LNCaP clone FGC (cell line): ENCODE measurements around the gene SCO2.

ENCODE experiments used
- DNase-seq: peaks from one replicate; pipeline ENCODE4 v3.0.0-alpha.2; 2011; ENCODE audit warnings: low read depth
- H3K4me3 ChIP-seq: 2 replicates; pipeline ENCODE4 v1.5.1; 2011; ENCODE audit warnings: mild to moderate bottlenecking, low read depth, low read length, control low read depth
- TF ChIP-seq, protein P1 (sequence below): IDR thresholded peaks from 2 replicates; pipeline ENCODE4 v1.5.1; 2012; ENCODE audit warnings: mild to moderate bottlenecking; ENCODE audit not compliant: control insufficient read depth, insufficient read depth; ENCODE audit errors: extremely low read depth

SCO2 gene

GRCh38 chr22:50489363-50490243 is 35.8 kb downstream of the SCO2 start:
- TF ChIP-seq, protein P1, sequence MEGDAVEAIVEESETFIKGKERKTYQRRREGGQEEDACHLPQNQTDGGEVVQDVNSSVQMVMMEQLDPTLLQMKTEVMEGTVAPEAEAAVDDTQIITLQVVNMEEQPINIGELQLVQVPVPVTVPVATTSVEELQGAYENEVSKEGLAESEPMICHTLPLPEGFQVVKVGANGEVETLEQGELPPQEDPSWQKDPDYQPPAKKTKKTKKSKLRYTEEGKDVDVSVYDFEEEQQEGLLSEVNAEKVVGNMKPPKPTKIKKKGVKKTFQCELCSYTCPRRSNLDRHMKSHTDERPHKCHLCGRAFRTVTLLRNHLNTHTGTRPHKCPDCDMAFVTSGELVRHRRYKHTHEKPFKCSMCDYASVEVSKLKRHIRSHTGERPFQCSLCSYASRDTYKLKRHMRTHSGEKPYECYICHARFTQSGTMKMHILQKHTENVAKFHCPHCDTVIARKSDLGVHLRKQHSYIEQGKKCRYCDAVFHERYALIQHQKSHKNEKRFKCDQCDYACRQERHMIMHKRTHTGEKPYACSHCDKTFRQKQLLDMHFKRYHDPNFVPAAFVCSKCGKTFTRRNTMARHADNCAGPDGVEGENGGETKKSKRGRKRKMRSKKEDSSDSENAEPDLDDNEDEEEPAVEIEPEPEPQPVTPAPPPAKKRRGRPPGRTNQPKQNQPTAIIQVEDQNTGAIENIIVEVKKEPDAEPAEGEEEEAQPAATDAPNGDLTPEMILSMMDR = no peak
- DNase-seq = no peak
- no peak overlapping the region for H3K4me3 ChIP-seq

DNA sequence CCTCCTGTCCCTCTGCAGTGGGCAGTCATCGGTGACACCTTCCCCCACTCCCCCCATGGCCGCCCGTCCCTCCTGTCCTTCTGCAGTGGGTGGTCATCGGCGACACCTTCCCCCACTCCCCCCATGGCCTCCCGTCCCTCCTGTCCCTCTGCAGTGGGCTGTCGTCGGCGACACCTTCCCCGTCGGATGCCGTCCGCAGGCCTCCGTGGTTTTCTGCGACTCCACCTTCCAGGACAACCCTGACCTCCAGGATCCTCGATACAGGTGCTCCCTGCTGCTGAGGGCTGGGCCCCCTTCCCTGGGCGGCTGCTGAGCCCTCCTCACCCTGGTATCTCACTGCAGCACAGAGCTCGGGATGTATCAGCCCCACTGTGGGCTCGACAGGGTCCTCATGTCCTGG is 36.5 kb downstream of the SCO2 start:
- H3K4me3 ChIP-seq = no peak overlapping the region
- DNase-seq = no peak
- TF ChIP-seq, protein P1 = no peak

DNA sequence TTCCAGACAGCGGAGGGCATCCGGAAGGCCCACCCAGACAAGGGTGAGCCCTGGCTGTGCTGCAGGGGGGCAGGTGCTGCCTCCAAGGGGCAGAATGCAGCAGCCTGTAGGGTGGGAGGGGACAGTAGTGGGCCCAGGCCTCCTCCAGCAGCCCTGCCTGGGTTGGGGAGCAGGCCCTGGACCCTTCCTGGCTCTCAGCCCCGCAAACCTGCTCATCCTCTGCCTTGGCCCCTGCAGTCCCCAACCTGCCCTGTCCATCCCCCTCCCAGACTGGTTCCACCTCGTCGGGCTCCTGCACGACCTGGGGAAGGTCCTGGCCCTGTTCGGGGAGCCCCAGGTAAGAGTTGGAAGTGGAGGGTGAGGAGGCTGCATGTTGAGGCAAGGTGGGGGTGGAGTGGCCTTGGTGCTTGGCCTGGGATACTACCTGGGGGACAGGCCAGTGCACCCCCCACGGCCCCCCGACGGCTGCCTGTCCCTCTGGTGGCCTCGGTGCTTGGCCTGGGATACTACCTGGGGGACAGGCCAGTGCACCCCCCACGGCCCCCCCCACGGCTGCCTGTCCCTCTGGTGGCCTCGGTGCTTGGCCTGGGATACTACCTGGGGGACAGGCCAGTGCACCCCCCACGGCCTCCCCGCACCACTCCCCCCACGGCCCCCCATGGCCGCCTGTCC is 37.3 kb downstream of the SCO2 start:
- TF ChIP-seq, protein P1 = no peak

DNA sequence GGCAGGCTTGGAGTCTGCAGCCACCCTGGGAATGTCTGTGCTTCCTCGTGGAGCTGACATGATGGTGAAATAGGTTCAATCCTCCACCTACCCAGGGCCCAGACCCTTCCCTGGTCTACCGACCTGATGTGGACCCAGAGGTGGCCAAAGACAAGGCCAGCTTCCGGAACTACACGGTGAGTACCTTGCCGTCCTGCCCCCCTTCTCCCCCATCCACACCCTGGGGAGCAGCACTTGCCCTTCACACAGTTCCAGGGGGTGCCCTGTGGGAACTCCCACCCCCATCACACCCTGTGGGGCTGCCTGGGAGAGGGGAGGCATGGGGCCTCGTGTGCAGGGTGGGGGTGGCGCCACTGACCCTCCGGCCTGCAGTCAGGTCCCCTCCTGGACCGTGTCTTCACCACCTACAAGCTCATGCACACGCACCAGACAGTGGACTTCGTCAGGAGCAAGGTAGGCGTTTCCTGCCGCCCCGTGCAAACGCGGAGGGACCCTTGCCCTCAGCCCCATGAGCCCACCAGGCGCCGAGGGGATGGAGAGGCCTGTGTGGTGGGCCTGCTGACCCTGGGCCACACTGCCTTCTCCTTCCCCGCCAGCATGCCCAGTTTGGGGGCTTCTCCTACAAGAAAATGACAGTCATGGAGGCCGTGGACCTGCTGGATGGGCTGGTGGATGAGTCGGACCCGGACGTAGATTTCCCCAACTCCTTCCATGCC is 38.0 kb downstream of the SCO2 start:
- H3K4me3 ChIP-seq = no peak overlapping the region
- no peak for DNase-seq
- TF ChIP-seq, protein P1 = no peak

More for the DNA sequence above, 37.3 kb downstream of the SCO2 start:
- no peak overlapping the region for H3K4me3 ChIP-seq
- DNase-seq = no peak

DNA sequence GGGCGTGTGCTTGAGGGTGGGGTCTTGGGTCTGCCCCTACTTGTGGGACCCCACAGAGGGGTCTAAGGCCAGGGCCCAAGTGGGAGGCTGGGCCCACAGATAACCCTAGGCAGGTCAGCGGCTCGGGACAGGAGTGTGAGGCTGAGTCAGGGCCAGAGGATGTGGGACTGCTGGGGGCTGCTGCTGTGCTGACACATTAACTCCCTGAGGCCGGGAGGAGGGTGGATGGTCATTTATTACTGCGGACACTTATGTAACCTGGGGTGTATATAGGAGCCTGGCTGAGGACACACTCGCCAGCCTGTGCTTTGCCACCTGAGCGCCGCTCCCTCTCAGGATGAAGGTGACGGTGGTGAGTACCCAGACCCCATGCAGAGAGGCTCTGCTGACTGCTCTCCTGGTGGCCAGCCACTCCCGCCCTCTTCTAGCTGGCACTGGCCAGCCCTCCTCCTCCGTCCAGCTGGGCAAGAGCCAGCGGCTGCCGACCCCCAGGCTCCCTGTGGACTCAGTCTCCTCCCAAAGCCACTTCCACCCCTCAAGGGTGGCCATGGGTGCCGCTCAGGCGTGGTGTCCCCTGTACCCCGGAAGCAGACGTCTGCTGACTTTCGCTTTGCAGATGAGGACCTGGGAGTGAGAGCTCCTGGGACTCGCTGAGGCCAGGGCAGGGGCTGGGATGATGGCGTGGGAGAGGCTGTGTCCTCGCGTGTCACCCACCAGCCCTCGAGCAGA is 38.7 kb downstream of the SCO2 start, which contains the start of gene MIOX:
Gene MIOX (plus strand): TSS at position 299 of the 729 bp plus-strand sequence. CDS start 39 bp downstream, at position 338.
- H3K4me3 ChIP-seq = no peak within 1 kb of the TSS
- DNase-seq = no peak

More for the DNA sequence above, 38.7 kb downstream of the SCO2 start, which contains the start of gene MIOX:
- TF ChIP-seq, protein P1 = no peak
